ENCODE data around the gene SH3RF3.

The SH3RF3 gene

GRCh38 chr2:109275120-109276012 lies 146.4 kb downstream of the SH3RF3 start:
- Histone ChIP-seq H3K9me3 (ENCODE audit: insufficient read depth, low read depth, low read length) (peaks cover 2% of the 10 kb centered on the region), H3K79me2 (ENCODE audit: control insufficient read depth, insufficient read depth, low read length, poor library complexity) (no peaks in the 10 kb centered on the region), H2BK5ac (ENCODE audit: low read depth, low read length, poor library complexity) (no peak overlapping the region), H3K4me3 (ENCODE audit: low read depth, low read length) (no peak overlapping the region), H2BK12ac (ENCODE audit: low read length) (no peak overlapping the region), H3K18ac (ENCODE audit: low read length) (no peak overlapping the region), H2AFZ (ENCODE audit: insufficient read depth, low read length, poor library complexity) (no peak overlapping the region), H2BK120ac (ENCODE audit: insufficient read depth, low read length, poor library complexity) (no peak overlapping the region), H3K14ac (ENCODE audit: low read length) (no peak overlapping the region), H3K79me1 (ENCODE audit: low read length) (no peaks in the 10 kb centered on the region), H3K36me3 (ENCODE audit: control insufficient read depth in 1 of 2, insufficient read depth in 2 of 2, low read length in 2 of 2) (no peaks in the 10 kb centered on the region), H3K4me1 (ENCODE audit: control insufficient read depth in 1 of 2, insufficient read depth in 2 of 2, low read length in 2 of 2) (peaks cover 0 to 11% of the 10 kb centered on the region in 2 experiments), H4K91ac (ENCODE audit: low read depth, low read length) (no peak overlapping the region), H3K27ac (ENCODE audit: low read depth, low read length) (no peak overlapping the region), H3K4ac (ENCODE audit: low read depth, low read length) (no peak overlapping the region), H3K23ac (ENCODE audit: low read length) (no peak overlapping the region), H4K12ac (ENCODE audit: low read depth, low read length) (no peak overlapping the region), H3K27me3 (ENCODE audit: insufficient read depth, low read length) (no peaks in the 10 kb centered on the region), H2AK5ac (ENCODE audit: low read length) (no peak overlapping the region), H3K9ac (ENCODE audit: low read length) (no peak overlapping the region), H3K4me2 (ENCODE audit: low read length) (no peak overlapping the region), H4K8ac (ENCODE audit: low read depth, low read length) (no peak overlapping the region)
- no peak for DNase-seq
- WGBS (ENCODE audit: extremely low coverage, insufficient coverage, insufficient read length): no CpG with 5 or more reads among the region's 26 CpGs

GRCh38 chr2:109277406-109277805 lies 148.4 kb downstream of the SH3RF3 start:
- Histone ChIP-seq H3K4me2 (ENCODE audit: low read length) (no peak overlapping the region), H3K9ac (ENCODE audit: low read length) (no peak overlapping the region), H2BK5ac (ENCODE audit: low read depth, low read length, poor library complexity) (no peak overlapping the region), H3K4ac (ENCODE audit: low read depth, low read length) (no peak overlapping the region), H2BK120ac (ENCODE audit: insufficient read depth, low read length, poor library complexity) (no peak overlapping the region), H4K8ac (ENCODE audit: low read depth, low read length) (no peak overlapping the region), H3K79me2 (ENCODE audit: control insufficient read depth, insufficient read depth, low read length, poor library complexity) (no peaks in the 10 kb centered on the region), H2BK12ac (ENCODE audit: low read length) (no peak overlapping the region), H3K23ac (ENCODE audit: low read length) (no peak overlapping the region), H3K4me3 (ENCODE audit: low read depth, low read length) (no peak overlapping the region), H3K14ac (ENCODE audit: low read length) (no peak overlapping the region), H3K79me1 (ENCODE audit: low read length) (no peaks in the 10 kb centered on the region), H3K18ac (ENCODE audit: low read length) (no peak overlapping the region), H3K27me3 (ENCODE audit: insufficient read depth, low read length) (no peaks in the 10 kb centered on the region), H2AFZ (ENCODE audit: insufficient read depth, low read length, poor library complexity) (no peak overlapping the region), H3K4me1 (ENCODE audit: control insufficient read depth in 1 of 2, insufficient read depth in 2 of 2, low read length in 2 of 2) (peaks cover 0 to 11% of the 10 kb centered on the region in 2 experiments), H3K9me3 (ENCODE audit: insufficient read depth, low read depth, low read length) (peaks cover under 1% of the 10 kb centered on the region), H4K91ac (ENCODE audit: low read depth, low read length) (no peak overlapping the region), H2AK5ac (ENCODE audit: low read length) (no peak overlapping the region), H3K27ac (ENCODE audit: low read depth, low read length) (no peak overlapping the region), H4K12ac (ENCODE audit: low read depth, low read length) (no peak overlapping the region), H3K36me3 (ENCODE audit: control insufficient read depth in 1 of 2, insufficient read depth in 2 of 2, low read length in 2 of 2) (no peaks in the 10 kb centered on the region)
- no peak for DNase-seq
- WGBS (ENCODE audit: extremely low coverage, insufficient coverage, insufficient read length): no CpG with 5 or more reads among the region's 12 CpGs

- no CpG with 5 or more reads among the region's 15 CpGs for WGBS (ENCODE audit: extremely low coverage, insufficient coverage, insufficient read length)
- Histone ChIP-seq H3K14ac (ENCODE audit: low read length) (no peak overlapping the region), H3K9me3 (ENCODE audit: insufficient read depth, low read depth, low read length) (no peaks in the 10 kb centered on the region), H3K4ac (ENCODE audit: low read depth, low read length) (no peak overlapping the region), H2BK5ac (ENCODE audit: low read depth, low read length, poor library complexity) (no peak overlapping the region), H3K36me3 (ENCODE audit: control insufficient read depth in 1 of 2, insufficient read depth in 2 of 2, low read length in 2 of 2) (no peaks in the 10 kb centered on the region), H2AFZ (ENCODE audit: insufficient read depth, low read length, poor library complexity) (no peak overlapping the region), H4K8ac (ENCODE audit: low read depth, low read length) (no peak overlapping the region), H3K79me1 (ENCODE audit: low read length) (no peaks in the 10 kb centered on the region), H3K4me3 (ENCODE audit: low read depth, low read length) (no peak overlapping the region), H2BK12ac (ENCODE audit: low read length) (no peak overlapping the region), H3K18ac (ENCODE audit: low read length) (no peak overlapping the region), H3K23ac (ENCODE audit: low read length) (no peak overlapping the region), H3K4me1 (ENCODE audit: control insufficient read depth in 1 of 2, insufficient read depth in 2 of 2, low read length in 2 of 2) (peaks cover 0 to 11% of the 10 kb centered on the region in 2 experiments), H2BK120ac (ENCODE audit: insufficient read depth, low read length, poor library complexity) (no peak overlapping the region), H4K91ac (ENCODE audit: low read depth, low read length) (no peak overlapping the region), H3K4me2 (ENCODE audit: low read length) (no peak overlapping the region), H2AK5ac (ENCODE audit: low read length) (no peak overlapping the region), H4K12ac (ENCODE audit: low read depth, low read length) (no peak overlapping the region), H3K27ac (ENCODE audit: low read depth, low read length) (no peak overlapping the region), H3K27me3 (ENCODE audit: insufficient read depth, low read length) (no peaks in the 10 kb centered on the region), H3K79me2 (ENCODE audit: control insufficient read depth, insufficient read depth, low read length, poor library complexity) (no peaks in the 10 kb centered on the region), H3K9ac (ENCODE audit: low read length) (no peak overlapping the region)
- peak in 1 of 2 donors; percentile 37 for DNase-seq
Measured at GRCh38 chr2:109279243-109279860, 150.3 kb downstream of the SH3RF3 start.

GRCh38 chr2:109280804-109281203 lies 151.8 kb downstream of the SH3RF3 start:
- no peak overlapping the region for H2BK12ac ChIP-seq (ENCODE audit: low read length)
- H2BK120ac ChIP-seq (ENCODE audit: insufficient read depth, low read length, poor library complexity): no peak overlapping the region
- no peak overlapping the region for H4K12ac ChIP-seq (ENCODE audit: low read depth, low read length)
- H3K4me2 ChIP-seq (ENCODE audit: low read length): no peak overlapping the region
- H3K27me3 ChIP-seq (ENCODE audit: insufficient read depth, low read length): no peaks in the 10 kb centered on the region
- no peak overlapping the region for H2AK5ac ChIP-seq (ENCODE audit: low read length)
- no peak overlapping the region for H4K91ac ChIP-seq (ENCODE audit: low read depth, low read length)
- H4K8ac ChIP-seq (ENCODE audit: low read depth, low read length): no peak overlapping the region
- no CpG with 5 or more reads among the region's 7 CpGs for WGBS (ENCODE audit: extremely low coverage, insufficient coverage, insufficient read length)
- H3K4me1 ChIP-seq (ENCODE audit: control insufficient read depth in 1 of 2, insufficient read depth in 2 of 2, low read length in 2 of 2): peaks cover 0 to 11% of the 10 kb centered on the region in 2 experiments
- H2AFZ ChIP-seq (ENCODE audit: insufficient read depth, low read length, poor library complexity): no peak overlapping the region
- H3K14ac ChIP-seq (ENCODE audit: low read length): no peak overlapping the region
- H3K4me3 ChIP-seq (ENCODE audit: low read depth, low read length): no peak overlapping the region
- no peaks in the 10 kb centered on the region for H3K9me3 ChIP-seq (ENCODE audit: insufficient read depth, low read depth, low read length)
- no peak overlapping the region for H3K18ac ChIP-seq (ENCODE audit: low read length)
- H3K23ac ChIP-seq (ENCODE audit: low read length): no peak overlapping the region
- no peak for DNase-seq
- H3K4ac ChIP-seq (ENCODE audit: low read depth, low read length): no peak overlapping the region
- H3K9ac ChIP-seq (ENCODE audit: low read length): no peak overlapping the region
- no peaks in the 10 kb centered on the region for H3K36me3 ChIP-seq (ENCODE audit: control insufficient read depth in 1 of 2, insufficient read depth in 2 of 2, low read length in 2 of 2)
- H3K27ac ChIP-seq (ENCODE audit: low read depth, low read length): no peak overlapping the region
- H3K79me2 ChIP-seq (ENCODE audit: control insufficient read depth, insufficient read depth, low read length, poor library complexity): no peaks in the 10 kb centered on the region
- no peaks in the 10 kb centered on the region for H3K79me1 ChIP-seq (ENCODE audit: low read length)
- H2BK5ac ChIP-seq (ENCODE audit: low read depth, low read length, poor library complexity): no peak overlapping the region

All from trophoblast cell (in vitro differentiated cells and primary cell).